ENCODE measurements around the gene ZSCAN12.
A peak's percentile ranks its signal among the peaks of the same experiment; 100 is the strongest.
"Not testable (repeated sequence)": the region's sequence is repeated elsewhere in the genome, so short reads cannot be mapped to it uniquely, and the experiment has no call there.

ZSCAN12 gene

GRCh38 chr6:28393912-28394662 is 5.5 kb downstream of the ZSCAN12 start:
- DNase-seq (ENCODE audit: low spot score): no peak

- DNase-seq (ENCODE audit: low spot score): no peak
Measured at GRCh38 chr6:28390688-28391087, 8.9 kb downstream of the ZSCAN12 start.

DNA sequence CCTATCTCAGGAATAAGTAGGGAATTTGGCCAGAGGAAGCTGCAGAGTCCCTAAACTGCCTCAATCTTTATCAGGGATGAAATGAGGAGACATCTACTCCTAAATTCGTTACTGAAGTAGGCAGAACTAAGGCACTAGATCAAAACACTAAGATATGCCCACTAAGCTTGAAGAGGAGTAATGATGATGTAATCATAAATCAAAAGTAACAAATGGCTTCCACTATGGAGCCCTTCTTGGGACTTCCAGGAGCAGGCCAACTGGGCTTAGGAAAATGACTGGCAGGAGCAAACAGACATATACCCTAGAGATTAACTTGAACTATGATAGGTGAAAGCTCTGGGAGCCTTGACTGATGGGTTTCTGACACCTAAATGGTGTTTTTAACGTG is 15.4 kb downstream of the ZSCAN12 start:
- DNase-seq (ENCODE audit: low spot score): no peak

- peak; percentile 77 for DNase-seq (ENCODE audit: low spot score)
Measured at GRCh38 chr6:28383235-28384142, 16.1 kb downstream of the ZSCAN12 start.

DNA sequence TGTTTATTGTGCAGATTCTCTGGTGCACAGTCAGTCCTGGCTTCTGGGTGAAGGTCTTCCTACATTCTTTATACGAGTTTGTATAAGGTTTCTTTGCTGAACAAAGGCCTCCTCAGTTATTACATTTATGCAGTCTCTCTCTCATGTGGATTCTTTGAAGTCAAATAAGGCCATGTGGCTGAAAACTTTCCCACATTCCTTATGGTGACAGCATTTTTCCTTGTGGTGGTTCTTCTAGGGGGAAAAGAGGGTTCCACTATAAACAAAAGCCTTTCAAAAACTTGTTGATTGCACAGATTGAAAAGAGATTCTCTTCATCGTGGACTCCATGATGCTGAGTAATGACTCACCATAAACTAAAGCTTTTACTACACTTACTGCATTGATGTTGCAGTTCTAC is 19.2 kb downstream of the ZSCAN12 start:
- DNase-seq (ENCODE audit: low spot score): no peak

DNA sequence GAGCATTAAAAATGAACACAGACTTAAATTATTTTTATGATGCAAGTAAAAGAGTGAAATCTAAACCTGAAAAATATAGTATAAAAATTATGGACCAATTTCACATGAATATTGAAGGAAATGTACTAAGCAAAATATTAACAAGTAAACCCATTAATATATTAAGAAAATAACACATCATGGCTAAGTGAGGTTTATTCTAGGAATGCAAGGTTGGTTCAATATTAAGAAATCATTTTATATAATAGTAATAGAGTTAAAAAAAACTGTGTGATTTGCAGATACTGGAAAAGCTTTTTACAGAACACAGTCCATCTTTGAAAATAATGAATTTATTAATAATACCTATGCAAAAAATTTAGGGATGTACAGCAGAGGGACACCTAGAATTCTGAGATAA is 20.9 kb downstream of the ZSCAN12 start:
- no peak for DNase-seq (ENCODE audit: low spot score)

- DNase-seq (ENCODE audit: low spot score): no peak
Measured at GRCh38 chr6:28377879-28378278, 21.7 kb downstream of the ZSCAN12 start.

DNA sequence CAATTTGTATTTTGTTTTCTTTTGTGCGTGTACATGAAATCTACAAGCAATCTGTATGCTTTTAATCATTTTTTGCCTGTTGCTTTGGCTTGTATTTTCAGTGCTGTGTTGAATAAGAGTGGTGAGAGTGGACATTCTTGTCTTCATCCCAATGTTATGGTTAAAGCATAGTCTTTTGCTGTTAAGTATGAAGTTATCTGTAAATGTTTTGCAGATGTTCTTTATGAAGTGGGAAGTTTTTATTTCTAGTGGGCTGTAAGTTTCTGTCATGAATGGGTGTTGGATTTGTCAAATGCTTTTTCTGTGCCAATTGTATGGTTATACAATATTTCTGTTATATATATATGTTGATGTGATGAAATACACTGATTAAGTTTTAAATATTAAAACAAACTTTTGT is 25.6 kb downstream of the ZSCAN12 start:
- no peak for DNase-seq (ENCODE audit: low spot score)

DNA sequence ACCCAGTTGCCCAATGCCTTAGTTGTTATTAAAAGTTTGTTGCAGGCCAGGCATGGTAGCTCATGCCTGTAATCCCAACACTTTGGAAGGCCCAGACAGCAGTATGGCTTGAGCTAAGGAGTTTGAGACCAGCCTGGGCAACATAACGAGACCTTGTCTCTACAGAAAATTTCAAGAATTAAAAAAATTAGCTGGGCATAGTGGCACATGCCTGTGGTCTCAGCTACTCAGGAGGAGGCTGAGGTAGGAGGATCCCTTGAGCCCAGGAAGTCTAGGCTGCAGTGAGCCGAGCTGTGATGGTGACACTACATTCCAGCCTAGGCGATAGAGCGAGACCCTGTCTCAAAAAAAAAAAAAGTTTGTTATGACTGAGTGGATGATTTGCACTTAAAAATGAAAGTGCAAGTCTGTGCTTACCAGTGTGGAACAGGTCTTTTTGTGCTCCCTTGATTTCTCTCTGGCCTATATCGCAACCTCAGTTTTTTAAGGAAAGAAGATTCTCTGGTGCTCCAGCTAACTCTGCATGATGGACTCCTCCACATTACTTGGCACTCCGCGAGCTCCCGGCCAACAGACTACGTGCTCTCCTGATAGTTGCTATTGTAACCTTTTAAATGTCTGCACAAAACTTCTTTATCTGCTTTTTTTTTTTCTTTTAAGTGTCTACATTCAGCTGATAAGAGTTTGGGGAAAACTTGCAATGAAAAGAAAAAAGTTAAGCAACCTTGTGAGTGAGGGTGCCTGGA is 27.7 kb downstream of the ZSCAN12 start:
- peak; percentile 40 for DNase-seq (ENCODE audit: low spot score)

DNA sequence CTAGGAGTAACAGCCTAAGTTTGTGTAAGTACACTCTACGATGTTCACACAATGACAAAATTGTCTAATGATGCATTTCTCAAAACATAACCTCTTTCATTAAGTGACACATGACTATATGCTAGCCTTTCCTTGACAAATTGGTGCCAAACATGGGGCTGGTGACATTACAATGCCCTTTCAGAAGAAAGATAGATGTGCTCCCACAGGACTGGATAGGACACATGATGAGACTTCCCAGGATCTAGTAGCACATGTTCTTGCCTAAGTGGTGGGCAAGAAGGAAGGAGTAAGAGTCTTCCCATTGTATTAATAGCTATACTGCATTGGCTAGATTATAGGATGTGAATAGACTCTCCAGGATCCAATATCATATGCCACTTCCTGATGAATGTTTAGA is 28.3 kb downstream of the ZSCAN12 start:
- no peak for DNase-seq (ENCODE audit: low spot score)

GRCh38 chr6:28370440-28370839 is 29.1 kb downstream of the ZSCAN12 start:
- DNase-seq (ENCODE audit: low spot score): no peak

DNA sequence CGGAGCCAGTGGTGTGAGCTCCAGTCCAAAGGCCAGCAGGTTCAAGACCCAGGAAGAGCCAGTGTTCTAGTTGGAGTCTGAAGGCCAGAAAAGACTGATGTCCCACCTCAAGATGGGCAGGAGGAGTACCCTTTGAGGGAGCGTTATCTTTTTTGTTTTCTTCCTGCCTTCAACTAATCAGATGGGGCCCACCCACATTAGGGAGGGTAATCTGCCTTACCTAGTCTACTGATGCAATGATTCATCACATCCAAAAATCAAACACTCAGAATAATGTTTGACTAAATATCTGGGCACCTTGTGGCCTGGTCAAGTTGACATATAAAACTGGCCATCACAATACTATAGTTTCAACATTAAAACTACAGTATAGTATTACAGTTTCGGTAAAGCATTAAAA is 30.1 kb downstream of the ZSCAN12 start:
- DNase-seq (ENCODE audit: low spot score): no peak

GRCh38 chr6:28368522-28368921 is 31.0 kb downstream of the ZSCAN12 start:
- peak; percentile 25 for DNase-seq (ENCODE audit: low spot score)

GRCh38 chr6:28365590-28365989 is 34.0 kb downstream of the ZSCAN12 start:
- DNase-seq (ENCODE audit: low spot score): not testable (repeated sequence)

DNA sequence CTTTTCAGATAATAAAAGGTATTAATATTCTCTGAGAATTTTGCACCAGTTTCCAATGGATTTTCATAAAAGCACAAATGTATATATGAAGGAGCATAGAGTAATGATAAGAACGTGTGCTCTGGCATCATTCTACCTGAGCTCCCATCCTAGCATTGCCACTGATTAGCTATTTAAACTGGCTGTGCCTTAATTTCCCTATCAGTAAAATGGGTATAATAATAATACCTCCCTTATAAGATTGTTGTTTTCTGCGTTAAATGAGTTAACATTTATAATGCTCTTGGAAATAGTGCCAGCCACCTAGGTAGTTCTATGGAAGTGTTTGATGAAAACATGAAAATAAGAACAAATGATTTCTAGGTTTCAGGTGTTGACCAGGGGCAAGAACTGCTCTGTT is 38.6 kb downstream of the ZSCAN12 start:
- DNase-seq (ENCODE audit: low spot score): no peak

GRCh38 chr6:28359562-28359961 is 40.0 kb downstream of the ZSCAN12 start:
- not testable (repeated sequence) for DNase-seq (ENCODE audit: low spot score)

- DNase-seq (ENCODE audit: low spot score): no peak
Measured at GRCh38 chr6:28357036-28357435, 42.5 kb downstream of the ZSCAN12 start.

DNA sequence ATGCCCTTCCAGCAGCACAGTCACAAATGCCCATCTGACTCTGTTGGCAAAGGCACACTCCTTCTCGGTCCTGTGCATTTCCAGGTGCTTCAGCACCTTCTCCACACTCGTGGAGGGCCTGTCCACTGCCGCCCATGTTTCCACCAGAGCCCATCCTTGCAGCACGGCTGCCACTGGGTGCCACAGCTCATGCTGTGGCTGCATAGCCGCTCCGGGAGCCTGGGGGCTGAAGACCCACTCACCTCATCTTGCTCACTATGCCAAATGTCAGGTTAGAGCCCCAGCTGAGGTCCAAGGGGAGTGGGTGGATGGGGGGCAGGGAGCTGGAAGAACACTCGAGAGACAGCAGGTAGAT is 42.9 kb downstream of the ZSCAN12 start:
- DNase-seq (ENCODE audit: low spot score): no peak

DNA sequence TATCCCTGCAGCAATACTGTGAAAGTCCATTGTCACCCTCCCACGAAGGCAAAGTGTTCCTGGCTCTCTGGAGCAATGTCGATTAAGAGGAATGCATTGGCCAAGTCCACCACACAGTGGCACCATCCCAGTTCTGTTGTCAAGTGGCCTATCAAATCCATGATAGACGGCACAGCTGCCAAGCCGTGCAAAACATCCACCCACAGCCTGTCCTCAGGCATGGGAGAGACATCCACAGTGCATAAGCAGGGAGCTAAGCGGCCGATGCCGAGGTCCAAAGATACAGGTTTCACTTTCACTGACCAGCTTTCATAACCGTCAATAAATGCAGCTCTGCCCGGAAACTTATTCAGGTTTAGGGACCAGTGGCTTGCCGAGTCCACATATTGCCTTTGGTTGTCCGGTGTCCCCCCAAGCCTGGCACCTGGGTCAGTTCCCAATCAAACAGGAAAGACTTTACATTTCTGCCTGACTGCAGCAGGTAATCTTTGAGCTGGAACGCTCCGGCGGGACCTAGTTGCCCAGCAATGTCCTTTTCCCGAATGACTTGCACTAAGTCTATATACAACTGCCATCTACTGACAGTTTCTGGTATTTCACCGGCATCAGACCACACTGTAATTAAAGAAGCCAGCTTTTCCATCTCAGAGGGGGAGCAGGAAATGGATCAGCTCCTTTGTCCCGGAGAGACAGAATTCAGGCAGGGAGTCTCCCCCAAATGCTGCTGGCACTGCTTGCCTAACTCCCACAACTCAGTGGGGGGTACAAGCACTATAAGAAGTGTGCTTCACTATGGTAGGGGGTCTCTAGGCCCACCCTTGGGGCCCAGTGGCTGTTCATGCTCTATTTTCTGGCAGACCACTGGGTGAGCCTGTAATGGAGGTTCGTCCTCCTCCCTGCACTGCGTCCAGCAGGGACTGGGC is 43.5 kb downstream of the ZSCAN12 start:
- peak; percentile 81 for DNase-seq (ENCODE audit: low spot score)

DNA sequence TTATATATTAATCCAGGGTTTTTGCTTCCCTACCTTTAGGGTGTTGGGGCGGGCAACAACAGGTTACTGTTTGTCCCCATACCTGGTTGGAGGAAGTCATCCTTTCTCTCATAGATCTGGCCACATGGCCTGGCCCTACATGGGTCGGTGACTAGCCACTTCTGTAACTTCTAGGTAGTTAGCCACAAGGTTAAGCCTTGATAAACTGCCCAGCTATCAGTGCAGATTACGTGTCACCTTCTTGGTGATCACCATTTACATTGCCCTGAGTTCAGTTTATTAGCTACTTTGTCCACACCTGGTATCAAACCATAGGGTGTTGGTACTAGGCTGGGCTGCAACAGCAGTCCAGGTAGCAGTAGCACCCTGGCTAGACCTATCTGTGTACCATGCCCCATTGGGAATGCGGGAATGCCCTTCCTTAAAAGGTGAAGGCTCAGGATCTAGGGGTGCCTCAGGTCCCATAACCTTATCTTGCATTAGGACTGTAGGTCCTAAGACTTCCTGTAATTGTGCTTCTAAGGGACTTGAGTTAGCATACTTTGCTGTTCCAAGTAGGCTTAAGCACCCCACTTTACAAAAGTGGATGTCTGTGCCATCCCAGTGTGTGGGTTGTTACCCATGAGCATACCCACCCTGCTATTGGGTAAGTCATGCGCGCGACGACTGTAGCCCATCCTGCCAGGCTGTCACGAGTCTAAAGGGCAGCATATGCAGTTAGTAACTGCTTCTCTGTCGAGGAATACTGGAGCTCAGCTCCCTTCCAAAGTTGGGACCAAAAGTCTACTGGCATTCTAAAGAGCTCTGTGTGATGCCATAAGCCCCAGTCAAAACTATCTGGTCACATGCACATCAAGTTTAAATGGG is 44.6 kb downstream of the ZSCAN12 start:
- DNase-seq (ENCODE audit: low spot score): no peak
